ENCODE results near the gene PRKCZ.
A peak's percentile ranks its signal among the peaks of the same experiment; 100 is the strongest.

- no peak for TF ChIP-seq CTCF (conservative IDR thresholded peaks at IDR 0.05; ENCODE audit: low read depth, low read length)
- TF ChIP-seq SMC3 (IDR thresholded peaks at IDR 0.05; ENCODE audit: low read depth, low read length): no peak
- TF ChIP-seq MXI1 (IDR thresholded peaks at IDR 0.05; ENCODE audit: borderline replicate concordance, low read depth, low read length): no peak
- no peak for TF ChIP-seq POLR2A (IDR thresholded peaks at IDR 0.05; ENCODE audit: low read depth, low read length)
- TF ChIP-seq MAFK (IDR thresholded peaks at IDR 0.05; ENCODE audit: low read depth, low read length): peak; percentile 97
- TF ChIP-seq NFE2L2 (IDR thresholded peaks at IDR 0.05; ENCODE audit: low read depth, low read length): no peak
- TF ChIP-seq USF2 (IDR thresholded peaks at IDR 0.05; ENCODE audit: low read depth, low read length): no peak
- TF ChIP-seq RCOR1 (IDR thresholded peaks at IDR 0.05; ENCODE audit: insufficient replicate concordance, low read length): no peak
- TF ChIP-seq RAD21 (IDR thresholded peaks at IDR 0.05; ENCODE audit: low read length): no peak
- no peak for TF ChIP-seq RFX5 (IDR thresholded peaks at IDR 0.05; ENCODE audit: low read depth, low read length)
- no peak for TF ChIP-seq CEBPB (IDR thresholded peaks at IDR 0.05; ENCODE audit: low read depth, low read length)
Observed at GRCh38 chr1:2001773-2002411, 48.3 kb upstream of the PRKCZ start.
